NOMO-1 (cell line): ENCODE data around the gene STARD13.
A peak's percentile ranks its signal among the peaks of the same experiment; 100 is the strongest.

Source experiments
- DNase-seq, 2 experiments: peaks; one replicate each; lab custom pipeline; 2025; ENCODE audit not compliant: unreplicated experiment in 2 of 2; lab: John Stamatoyannopoulos, UW

The STARD13 gene

GRCh38 chr13:33279414-33280278, 5.9 kb downstream of the STARD13 start:
- peak in 1 of 2 experiments; percentile 49 for DNase-seq

GRCh38 chr13:33278913-33279312, 6.6 kb downstream of the STARD13 start:
- DNase-seq, result no peak

- DNase-seq, result no peak
Observed at GRCh38 chr13:33277946-33278345, 7.6 kb downstream of the STARD13 start.

- no peak for DNase-seq
Observed at GRCh38 chr13:33277037-33277740, 8.4 kb downstream of the STARD13 start.

- DNase-seq, result no peak
Observed at GRCh38 chr13:33276570-33276969, 9.0 kb downstream of the STARD13 start.

- no peak for DNase-seq
Observed at GRCh38 chr13:33275916-33276315, 9.6 kb downstream of the STARD13 start.

GRCh38 chr13:33274264-33274663, 11.3 kb downstream of the STARD13 start:
- DNase-seq, result no peak

- no peak for DNase-seq
Observed at GRCh38 chr13:33272531-33273124, 12.9 kb downstream of the STARD13 start.

- DNase-seq, result no peak
Observed at GRCh38 chr13:33271759-33272158, 13.8 kb downstream of the STARD13 start.

GRCh38 chr13:33270895-33271538, 14.5 kb downstream of the STARD13 start:
- DNase-seq, result no peak

GRCh38 chr13:33265607-33266006, 19.9 kb downstream of the STARD13 start:
- no peak for DNase-seq

GRCh38 chr13:33265133-33265532, 20.4 kb downstream of the STARD13 start:
- DNase-seq, result no peak

GRCh38 chr13:33264620-33264978, 21.0 kb downstream of the STARD13 start:
- no peak for DNase-seq

- DNase-seq, result no peak
Observed at GRCh38 chr13:33263976-33264619, 21.5 kb downstream of the STARD13 start.

- no peak for DNase-seq
Observed at GRCh38 chr13:33263484-33263883, 22.1 kb downstream of the STARD13 start.

- peak; percentile 33 to 38 for DNase-seq
Observed at GRCh38 chr13:33262997-33263396, 22.6 kb downstream of the STARD13 start.

- no peak for DNase-seq
Observed at GRCh38 chr13:33262594-33262993, 23.0 kb downstream of the STARD13 start.

- DNase-seq, result no peak
Observed at GRCh38 chr13:33262062-33262487, 23.5 kb downstream of the STARD13 start.

- no peak for DNase-seq
Observed at GRCh38 chr13:33261387-33262061, 24.0 kb downstream of the STARD13 start.
